Motor neuron (in vitro differentiated cells): ENCODE measurements around the gene LDLRAD4. TPM values are rescaled to one million over a fixed set of nuclear protein-coding genes. Genes with fewer than 3 reads are reported as not detected.

Source experiments
- ATAC-seq, 8 experiments: fragments of 200-7000 bp; cut with Tn5 transposase; replicated peaks in 6 of 8; 2 replicates each; pipeline ENCODE4 v1.8.0; 2021; ENCODE audit warnings: mild to moderate bottlenecking in 8 of 8, moderate library complexity in 8 of 8
- H3K27ac ChIP-seq, 2 donors: fragments of 250-450 bp; sonication (Bioruptor Pico); 2 replicates each; pipeline ENCODE4 v1.9.0; 2021; ENCODE audit warnings: antibody characterized with exemption in 2 of 2, mild to moderate bottlenecking in 2 of 2, moderate library complexity in 1 of 2
- H3K4me1 ChIP-seq, 2 donors: fragments of 250-450 bp; sonication (Bioruptor Pico); replicated peaks in 1 of 2; 2 replicates each; pipeline ENCODE4 v1.6.1; 2021; ENCODE audit warnings: antibody characterized with exemption in 2 of 2, mild to moderate bottlenecking in 2 of 2, moderate library complexity in 1 of 2
- H3K4me3 ChIP-seq, 5 donors: fragments of 250-450 bp; sonication (Bioruptor Pico); 2 replicates each; pipeline ENCODE4 v1.9.0; 2021; ENCODE audit warnings: antibody characterized with exemption in 5 of 5, mild to moderate bottlenecking in 5 of 5, moderate library complexity in 4 of 5
- WGBS, 10 experiments: fragments of 450-650 bp; shearing (Covaris generic); methylation state at CpG; one replicate each; pipeline ENCODE4 v1.0.0; 2022; 5-methylcytosine and 5-hydroxymethylcytosine counted together
- in situ Hi-C, 9 experiments: fragments of 400-800 bp; cut with MboI; loops; one replicate each; pipeline ENCODE4 v1.15.0; 2021; ENCODE audit warnings: low sequenced_read_pairs in 9 of 9, low pct_unique_long_range_greater_than_20kb in 2 of 9; ENCODE audit not compliant: unreplicated experiment in 9 of 9
- total RNA-seq, 8 experiments: library from RNA; unstranded; fragments of 300-600 nt; gene quantifications; 2 replicates each; pipeline versions ENCODE4 v1.2.3 to v1.2.4, GENCODE V29; 2022

The LDLRAD4 gene
- total RNA-seq, 8 experiments from 2014 or later, result 0.25 to 39.8 (median 1.8) TPM

GRCh38 chr18:13621446-13621849 is 402.9 kb downstream of the LDLRAD4 start:
- in situ Hi-C loops, result no loop called here
- H3K4me3 ChIP-seq, result no peak overlapping the region
- H3K27ac ChIP-seq, result no peak overlapping the region
- WGBS, 10 experiments, result 86% methylated on average over 10 of the region's 23 CpGs; no CpG with 5 or more reads in 9 of the 10 experiments
- no peaks in the 10 kb centered on the region for H3K4me1 ChIP-seq
- no peak for ATAC-seq

DNA sequence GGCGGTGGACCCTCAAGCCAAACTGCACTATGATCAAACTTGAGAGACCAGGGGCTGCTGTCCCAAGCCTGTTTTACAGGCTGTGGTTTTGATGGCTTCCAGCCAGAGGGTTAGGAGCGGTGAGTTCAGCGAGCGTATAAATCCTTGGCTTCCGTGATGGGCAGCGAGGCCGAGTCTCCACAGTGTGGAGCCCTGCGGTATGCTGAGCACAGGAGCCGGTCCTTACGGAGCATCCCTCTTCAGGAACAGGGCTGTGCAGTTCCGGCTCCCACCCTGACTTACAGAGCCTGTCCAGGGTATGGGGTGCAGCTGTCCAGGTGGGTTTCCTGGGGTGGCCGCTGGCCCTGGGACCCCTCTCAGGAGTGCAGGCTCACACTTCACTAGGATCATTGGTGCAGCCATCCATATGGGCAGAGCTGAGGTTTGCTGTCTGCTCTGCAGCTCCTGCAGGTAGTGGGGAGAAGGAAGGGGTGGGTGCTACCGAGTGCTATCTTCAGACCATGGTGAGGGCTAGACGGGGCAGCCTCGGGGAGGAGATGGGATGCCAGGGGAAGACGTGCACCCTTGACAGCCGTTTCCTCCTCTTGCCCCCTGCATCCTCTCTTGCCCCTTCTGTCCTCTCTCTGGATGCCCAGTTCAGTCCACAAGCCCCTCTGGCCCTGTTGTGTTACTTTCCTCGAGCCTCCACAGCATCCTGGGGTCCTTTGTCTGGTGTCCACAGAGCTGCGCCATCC is 403.5 kb downstream of the LDLRAD4 start:
- Histone ChIP-seq H3K4me1 (no peaks in the 10 kb centered on the region), H3K4me3 (no peak overlapping the region), H3K27ac (no peak overlapping the region)
- ATAC-seq, result no peak
- WGBS, 10 experiments, result 20 to 100% (median 77%) methylated on average over 1 to 4 of the region's 19 CpGs; no CpG with 5 or more reads in 2 of the 10 experiments
- in situ Hi-C loops, result no loop called here

DNA sequence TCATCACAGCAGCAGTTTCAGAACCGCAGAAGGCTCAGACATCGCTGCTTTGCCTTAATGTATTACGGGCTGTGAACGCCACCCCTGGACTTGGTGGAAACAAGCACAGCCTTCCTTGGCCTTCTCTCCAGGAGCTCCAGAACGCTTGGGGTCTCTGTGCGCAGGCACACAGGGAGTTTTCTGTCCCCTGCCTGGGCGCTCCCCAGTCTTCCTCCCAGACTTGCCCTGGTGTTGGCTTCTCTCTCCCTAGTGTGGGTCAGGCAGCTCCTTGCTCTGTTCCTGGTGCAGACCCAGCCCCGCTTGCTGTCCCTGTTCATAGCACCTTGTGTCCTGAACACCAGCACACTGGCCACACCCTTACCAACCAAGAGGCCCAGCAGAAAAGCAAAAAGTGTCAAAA is 404.2 kb downstream of the LDLRAD4 start:
- Histone ChIP-seq H3K4me1 (no peaks in the 10 kb centered on the region), H3K27ac (no peak overlapping the region), H3K4me3 (no peak overlapping the region)
- WGBS, 10 experiments, result 58 to 100% (median 87%) methylated on average over 1 to 5 of the region's 8 CpGs; no CpG with 5 or more reads in 3 of the 10 experiments
- in situ Hi-C loops, result no loop called here
- ATAC-seq, result no peak

DNA sequence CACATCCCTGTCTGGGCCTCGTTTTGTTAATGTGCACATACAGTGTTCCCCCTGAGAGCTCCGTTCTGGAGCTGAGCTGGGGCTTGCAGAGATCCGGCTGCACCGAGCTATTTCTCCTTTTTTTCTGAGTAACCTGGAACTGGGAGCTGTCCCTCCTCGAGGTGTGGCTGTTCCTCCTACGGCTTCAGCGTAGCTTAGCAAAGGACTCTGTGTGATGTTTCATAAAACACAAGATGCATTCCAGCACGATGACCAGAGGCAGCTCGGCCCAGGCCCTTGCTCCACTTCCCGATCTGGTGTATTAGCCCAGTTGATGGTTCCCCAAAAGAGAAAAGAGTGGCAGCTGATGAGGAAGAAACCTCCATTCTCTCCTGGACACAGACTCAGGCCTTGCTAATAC is 404.8 kb downstream of the LDLRAD4 start:
- ATAC-seq, result peak in 3 of 8 experiments; percentile 12 to 28 (median 16)
- in situ Hi-C loops, result no loop called here
- no peaks in the 10 kb centered on the region for H3K4me1 ChIP-seq
- no peak overlapping the region for H3K27ac ChIP-seq
- 17 to 82% (median 60%) methylated on average over 1 to 8 of the region's 10 CpGs for WGBS, 10 experiments
- H3K4me3 ChIP-seq, result no peak overlapping the region

DNA sequence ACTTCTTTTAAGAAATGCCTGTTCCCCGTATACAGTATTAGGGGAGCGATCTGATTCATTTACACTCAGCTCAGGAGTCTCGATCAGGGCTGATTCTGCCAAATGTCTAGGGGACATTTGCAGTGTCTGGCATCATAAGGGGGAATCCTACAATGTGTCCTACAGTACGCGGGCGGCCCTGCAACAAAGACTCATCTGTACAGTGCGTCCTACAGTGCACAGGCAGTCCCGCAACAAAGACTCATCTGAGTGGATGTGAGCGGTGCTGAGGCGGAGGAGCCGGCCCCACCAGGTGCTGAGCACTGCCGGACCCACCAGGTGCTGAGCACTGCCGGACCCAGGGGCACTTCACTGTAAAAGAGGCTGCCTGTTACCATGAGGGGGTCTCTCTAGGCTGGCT is 405.3 kb downstream of the LDLRAD4 start:
- H3K4me3 ChIP-seq, result no peak overlapping the region
- in situ Hi-C loops, result no loop called here
- 77 to 100% (median 84%) methylated on average over 1 to 5 of the region's 13 CpGs; no CpG with 5 or more reads in 5 of the 10 experiments for WGBS, 10 experiments
- no peak overlapping the region for H3K27ac ChIP-seq
- H3K4me1 ChIP-seq, result no peaks in the 10 kb centered on the region
- ATAC-seq, result no peak

- in situ Hi-C loops, result loop anchor here in 2 of 9 experiments (25.0 kb wide), 1 partner anchor 412 kb away; the partner anchor contains the start of gene LDLRAD4 (in 2 of the 2)
- no peak for ATAC-seq
- no peak overlapping the region for H3K4me3 ChIP-seq
- H3K27ac ChIP-seq, result no peak overlapping the region
- 54 to 100% (median 76%) methylated on average over 2 to 7 of the region's 11 CpGs; no CpG with 5 or more reads in 6 of the 10 experiments for WGBS, 10 experiments
- H3K4me1 ChIP-seq, result peaks cover 0 to under 1% of the 10 kb centered on the region in 2 donors
These were observed 406.1 kb downstream of the LDLRAD4 start for GRCh38 chr18:13624563-13625237.

DNA sequence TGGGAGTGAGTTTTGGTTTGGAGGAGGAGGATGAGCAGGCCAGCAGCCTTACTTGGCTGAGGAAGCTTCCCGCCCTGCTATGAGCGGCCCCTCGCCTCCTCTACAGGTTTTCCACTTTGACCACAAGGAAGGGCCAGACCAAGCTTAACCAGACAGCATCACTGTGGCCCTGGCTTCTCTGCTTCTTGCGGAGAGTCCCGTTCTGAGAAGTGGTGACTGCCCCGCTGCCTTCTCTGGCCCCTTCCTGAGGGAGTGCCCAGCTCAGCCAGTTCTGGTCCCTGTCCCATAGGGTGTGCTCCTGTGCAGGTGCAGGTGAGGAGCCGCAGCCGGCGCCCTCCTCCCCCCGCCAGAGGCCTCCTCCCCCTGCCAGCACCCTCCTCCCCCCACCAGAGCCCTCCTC is 406.8 kb downstream of the LDLRAD4 start:
- in situ Hi-C loops, result loop anchor here in 2 of 9 experiments (25.0 kb wide), 1 partner anchor 413 kb away; the partner anchor contains the start of gene LDLRAD4 (in 2 of the 2)
- 53 to 100% (median 88%) methylated on average over 2 to 3 of the region's 10 CpGs; no CpG with 5 or more reads in 7 of the 10 experiments for WGBS, 10 experiments
- H3K4me3 ChIP-seq, result no peak overlapping the region
- peaks cover 4% of the 10 kb centered on the region in 2 donors for H3K4me1 ChIP-seq
- ATAC-seq, result no peak
- H3K27ac ChIP-seq, result no peak overlapping the region

GRCh38 chr18:13625843-13626543 is 407.4 kb downstream of the LDLRAD4 start:
- Histone ChIP-seq H3K27ac (no peak overlapping the region), H3K4me3 (no peak overlapping the region), H3K4me1 (peaks cover 4% of the 10 kb centered on the region in 2 donors)
- WGBS, 10 experiments, result 14 to 96% (median 90%) methylated on average over 1 to 7 of the region's 8 CpGs; no CpG with 5 or more reads in 3 of the 10 experiments
- in situ Hi-C loops, result loop anchor here in 2 of 9 experiments (25.0 kb wide), 1 partner anchor 414 kb away; the partner anchor contains the start of gene LDLRAD4 (in 2 of the 2)
- ATAC-seq, result no peak

- ATAC-seq, result peak in 1 of 8 experiments; percentile 49
- Histone ChIP-seq H3K4me1 (peaks cover 4% of the 10 kb centered on the region in 2 donors), H3K27ac (no peak overlapping the region), H3K4me3 (no peak overlapping the region)
- WGBS, 10 experiments, result 0 to 80% (median 20%) methylated on average over 1 of the region's 2 CpGs; no CpG with 5 or more reads in 7 of the 10 experiments
- in situ Hi-C loops, result loop anchor here in 2 of 9 experiments (25.0 kb wide), 1 partner anchor 414 kb away; the partner anchor contains the start of gene LDLRAD4 (in 2 of the 2)
These were observed 408.0 kb downstream of the LDLRAD4 start for GRCh38 chr18:13626544-13626908.

- WGBS, 10 experiments, result 40 to 100% (median 85%) methylated on average over 1 to 3 of the region's 8 CpGs; no CpG with 5 or more reads in 7 of the 10 experiments
- H3K4me3 ChIP-seq, result no peak overlapping the region
- in situ Hi-C loops, result loop anchor here in 2 of 9 experiments (25.0 kb wide), 1 partner anchor 415 kb away; the partner anchor contains the start of gene LDLRAD4 (in 2 of the 2)
- H3K27ac ChIP-seq, result no peak overlapping the region
- H3K4me1 ChIP-seq, result peaks cover 4% of the 10 kb centered on the region in 2 donors
- ATAC-seq, result no peak
These were observed 409.1 kb downstream of the LDLRAD4 start for GRCh38 chr18:13627639-13628038.

- in situ Hi-C loops, result loop anchor here in 2 of 9 experiments (25.0 kb wide), 1 partner anchor 416 kb away; the partner anchor contains the start of gene LDLRAD4 (in 2 of the 2)
- ATAC-seq, result no peak
- no peak overlapping the region for H3K27ac ChIP-seq
- 45 to 67% (median 57%) methylated on average over 2 to 6 of the region's 9 CpGs; no CpG with 5 or more reads in 6 of the 10 experiments for WGBS, 10 experiments
- H3K4me1 ChIP-seq, result peaks cover 4% of the 10 kb centered on the region in 2 donors
- H3K4me3 ChIP-seq, result no peak overlapping the region
These were observed 409.7 kb downstream of the LDLRAD4 start for GRCh38 chr18:13628211-13628610.
